Prostate gland (tissue), 2 donors: Measurements from ENCODE around the gene SEC24D. TPM values are rescaled to one million over a fixed set of nuclear protein-coding genes. Genes with fewer than 3 reads are reported as not detected.

Experiments
- DNase-seq: peaks from one replicate; pipeline ENCODE4 v3.0.0-alpha.2; 2019; ENCODE audit warnings: low spot score
- H3K27ac ChIP-seq, 2 donors: fragments of 200-600 bp; sonication (generic); 2 replicates each; pipeline ENCODE4 v1.5.1; 2017 to 2019
- H3K27me3 ChIP-seq: fragments of 200-600 bp; sonication (generic); replicated peaks from 2 replicates; pipeline ENCODE4 v1.5.1; 2019; ENCODE audit not compliant: insufficient read depth
- H3K36me3 ChIP-seq, 2 donors: fragments of 200-600 bp; sonication (generic); 1 replicate in 1 of 2; 2 replicates in 1 of 2; pipeline versions ENCODE4 v1.5.1 to v1.8.1; 2017 to 2019
- H3K4me1 ChIP-seq: fragments of 200-600 bp; sonication (generic); replicated peaks from 2 replicates; pipeline ENCODE4 v1.5.1; 2019
- H3K4me3 ChIP-seq, 2 donors: fragments of 200-600 bp; sonication (generic); 2 replicates each; pipeline ENCODE4 v1.5.1; 2017 to 2019
- H3K9me3 ChIP-seq: fragments of 200-600 bp; sonication (generic); 2 replicates; pipeline ENCODE4 v1.5.1; 2017
- POLR2A ChIP-seq: fragments of 450-650 bp; IDR thresholded peaks from one replicate; pipeline ENCODE4 v1.6.1; 2016; ENCODE audit warnings: antibody characterized with exemption, mild to moderate bottlenecking
- POLR2AphosphoS5 ChIP-seq: sonication (generic); formaldehyde crosslinking; IDR thresholded peaks from one replicate; pipeline ENCODE4 v1.6.1; 2017; ENCODE audit warnings: antibody characterized with exemption
- WGBS: methylation state at CpG from one replicate; pipeline ENCODE4 v1.1.5; 2018; 5-methylcytosine and 5-hydroxymethylcytosine counted together
- intact Hi-C: fragments of 100-400 bp; cut with DNase I; formaldehyde crosslinking; loops from one replicate; pipeline ENCODE4 v1.14.2; 2022
- total RNA-seq, 2 donors: library from RNA; depleted of rRNA; stranded (reverse); fragments of >200 nt; gene quantifications; one replicate each; pipeline ENCODE4 v1.1.0, GENCODE V29; 2016
- TF ChIP-seq, protein P1 (sequence below), 4 experiments: fragments of 200-600 bp in 2 of 4; fragments of 450-650 bp in 2 of 4; sonication (generic) in 2 of 4; IDR thresholded peaks; 1 replicate in 3 of 4; 2 replicates in 1 of 4; pipeline ENCODE4 v1.5.1; 2016 to 2019; ENCODE audit warnings: antibody characterized with exemption in 4 of 4, mild to moderate bottlenecking in 2 of 4, moderate library complexity in 2 of 4

Gene SEC24D
- total RNA-seq, 2 donors from 2014 or later, result 31.5 to 34.9 TPM

DNA sequence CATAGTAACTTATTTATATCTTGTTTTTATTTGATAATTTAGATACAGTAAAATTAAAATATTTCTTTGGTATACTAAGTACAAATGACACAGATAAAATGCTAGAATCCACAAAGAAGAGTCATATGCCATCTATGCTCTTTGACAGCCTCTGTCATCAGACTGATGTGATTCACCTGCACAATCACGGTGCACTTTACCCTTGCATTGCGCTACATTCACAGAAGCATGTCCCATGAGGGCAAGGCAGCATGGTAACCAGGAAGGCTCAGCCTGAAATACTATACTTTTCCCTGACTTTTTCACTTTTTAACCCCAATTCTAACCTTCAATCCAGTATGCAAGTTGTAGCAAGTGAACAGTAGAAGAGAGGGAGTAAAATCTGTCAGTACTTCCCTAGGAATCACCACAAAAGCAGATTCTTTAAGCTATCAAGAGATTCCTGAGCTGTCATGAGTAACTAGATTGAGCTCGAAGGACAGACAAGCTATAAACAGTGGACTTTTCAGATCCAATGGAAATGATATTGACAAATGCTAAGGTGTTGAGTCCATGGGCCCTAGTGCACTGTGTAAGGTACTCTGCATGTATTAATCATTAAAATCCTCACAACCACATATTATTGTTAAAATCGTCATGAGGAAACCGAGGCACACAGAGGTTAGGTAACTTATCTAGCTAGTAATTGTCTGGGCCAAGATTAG, 14.2 kb downstream of the SEC24D start:
- intact Hi-C loops, result no loop called here
- no peak for DNase-seq
- H3K27ac ChIP-seq, result no peak overlapping the region
- no peak overlapping the region for H3K4me3 ChIP-seq
- H3K27me3 ChIP-seq, result no peaks in the 10 kb centered on the region
- H3K36me3 ChIP-seq, result no peaks in the 10 kb centered on the region
- 86% methylated on average over 5 of the region's 5 CpGs for WGBS
- H3K4me1 ChIP-seq, result no peaks in the 10 kb centered on the region
- no peaks in the 10 kb centered on the region for H3K9me3 ChIP-seq
- TF ChIP-seq POLR2AphosphoS5 (no peak), POLR2A (no peak)
- TF ChIP-seq, protein P1, sequence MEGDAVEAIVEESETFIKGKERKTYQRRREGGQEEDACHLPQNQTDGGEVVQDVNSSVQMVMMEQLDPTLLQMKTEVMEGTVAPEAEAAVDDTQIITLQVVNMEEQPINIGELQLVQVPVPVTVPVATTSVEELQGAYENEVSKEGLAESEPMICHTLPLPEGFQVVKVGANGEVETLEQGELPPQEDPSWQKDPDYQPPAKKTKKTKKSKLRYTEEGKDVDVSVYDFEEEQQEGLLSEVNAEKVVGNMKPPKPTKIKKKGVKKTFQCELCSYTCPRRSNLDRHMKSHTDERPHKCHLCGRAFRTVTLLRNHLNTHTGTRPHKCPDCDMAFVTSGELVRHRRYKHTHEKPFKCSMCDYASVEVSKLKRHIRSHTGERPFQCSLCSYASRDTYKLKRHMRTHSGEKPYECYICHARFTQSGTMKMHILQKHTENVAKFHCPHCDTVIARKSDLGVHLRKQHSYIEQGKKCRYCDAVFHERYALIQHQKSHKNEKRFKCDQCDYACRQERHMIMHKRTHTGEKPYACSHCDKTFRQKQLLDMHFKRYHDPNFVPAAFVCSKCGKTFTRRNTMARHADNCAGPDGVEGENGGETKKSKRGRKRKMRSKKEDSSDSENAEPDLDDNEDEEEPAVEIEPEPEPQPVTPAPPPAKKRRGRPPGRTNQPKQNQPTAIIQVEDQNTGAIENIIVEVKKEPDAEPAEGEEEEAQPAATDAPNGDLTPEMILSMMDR (IDR thresholded peaks at IDR 0.05), result no peak

DNA sequence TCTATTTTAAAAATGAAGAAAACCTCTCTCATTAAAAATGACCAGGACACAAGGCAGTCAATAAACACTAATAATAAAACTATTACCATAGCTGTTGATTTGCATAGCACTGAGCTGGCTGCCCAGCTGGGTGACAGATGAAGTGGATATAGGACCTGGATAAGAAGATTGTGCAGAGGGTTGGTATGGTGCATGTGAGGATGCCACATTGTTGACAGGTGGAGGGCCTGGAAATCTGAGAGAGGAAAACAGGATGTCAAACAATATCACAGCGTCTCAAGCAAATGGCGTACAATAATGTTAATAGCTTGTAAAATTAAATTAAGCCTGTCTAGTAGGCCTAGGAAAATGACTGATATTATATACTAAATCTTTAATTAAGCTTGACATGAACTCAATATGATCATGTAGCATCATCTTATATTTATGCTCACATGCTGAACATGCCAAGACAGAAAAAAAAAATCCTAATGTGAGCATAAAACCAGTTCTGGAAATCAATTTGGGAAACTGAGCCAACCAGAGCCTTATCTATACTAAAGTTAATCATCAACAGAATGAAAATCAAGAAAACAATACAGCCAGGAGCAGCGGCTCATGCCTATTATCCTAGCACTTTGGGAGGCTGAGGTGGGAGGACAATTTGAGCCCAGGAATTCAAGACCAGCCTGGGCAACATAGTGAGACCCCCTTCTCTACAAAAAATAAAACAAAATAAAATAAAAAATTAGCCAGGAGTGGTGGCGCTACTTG, 18.6 kb downstream of the SEC24D start:
- TF ChIP-seq POLR2AphosphoS5 (no peak), POLR2A (no peak)
- TF ChIP-seq, protein P1 (IDR thresholded peaks at IDR 0.05), result no peak
- intact Hi-C loops, result no loop called here
- 94% methylated on average over 4 of the region's 4 CpGs for WGBS
- H3K27ac ChIP-seq, result no peak overlapping the region
- DNase-seq, result no peak
- H3K36me3 ChIP-seq, result peaks cover 3 to 11% of the 10 kb centered on the region in 2 donors
- no peaks in the 10 kb centered on the region for H3K9me3 ChIP-seq
- no peaks in the 10 kb centered on the region for H3K4me1 ChIP-seq
- no peak overlapping the region for H3K4me3 ChIP-seq
- H3K27me3 ChIP-seq, result no peaks in the 10 kb centered on the region

DNA sequence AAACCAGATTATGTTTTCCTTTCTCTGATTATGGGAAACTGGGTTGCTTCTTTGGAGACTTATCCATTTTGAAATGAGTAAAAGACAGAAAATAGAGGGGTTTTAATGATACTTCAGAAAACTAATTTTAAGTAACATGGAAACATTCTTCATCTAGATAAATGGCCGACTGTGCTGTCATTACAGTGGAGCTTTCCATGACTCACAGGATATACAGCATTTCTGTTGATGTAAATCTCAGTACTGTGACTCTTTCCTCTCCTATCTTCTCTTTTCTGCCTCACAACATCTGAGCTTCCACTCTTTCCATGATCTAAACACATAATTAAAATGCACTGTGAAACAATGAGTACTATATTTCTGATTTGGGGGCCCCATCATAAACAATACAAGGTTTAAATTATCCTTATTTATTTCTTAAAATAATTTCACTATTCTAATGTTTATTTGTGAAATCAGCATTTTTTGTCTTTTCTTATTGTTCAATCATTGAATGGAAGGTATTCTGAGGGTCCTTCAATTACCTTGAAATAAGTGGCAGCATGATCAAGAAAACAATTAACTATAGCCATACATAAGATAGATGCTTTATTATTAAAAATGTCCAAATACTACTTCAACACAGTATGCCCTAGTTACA, 19.3 kb downstream of the SEC24D start:
- intact Hi-C loops, result no loop called here
- DNase-seq, result no peak
- TF ChIP-seq, protein P1 (IDR thresholded peaks at IDR 0.05), result no peak
- TF ChIP-seq POLR2AphosphoS5 (no peak), POLR2A (no peak)
- Histone ChIP-seq H3K4me3 (no peak overlapping the region), H3K36me3 (peaks cover 4 to 11% of the 10 kb centered on the region in 2 donors), H3K27me3 (no peaks in the 10 kb centered on the region), H3K4me1 (no peaks in the 10 kb centered on the region), H3K27ac (no peak overlapping the region), H3K9me3 (no peaks in the 10 kb centered on the region)
- WGBS, result 34% methylated on average over 1 of the region's 1 CpG

DNA sequence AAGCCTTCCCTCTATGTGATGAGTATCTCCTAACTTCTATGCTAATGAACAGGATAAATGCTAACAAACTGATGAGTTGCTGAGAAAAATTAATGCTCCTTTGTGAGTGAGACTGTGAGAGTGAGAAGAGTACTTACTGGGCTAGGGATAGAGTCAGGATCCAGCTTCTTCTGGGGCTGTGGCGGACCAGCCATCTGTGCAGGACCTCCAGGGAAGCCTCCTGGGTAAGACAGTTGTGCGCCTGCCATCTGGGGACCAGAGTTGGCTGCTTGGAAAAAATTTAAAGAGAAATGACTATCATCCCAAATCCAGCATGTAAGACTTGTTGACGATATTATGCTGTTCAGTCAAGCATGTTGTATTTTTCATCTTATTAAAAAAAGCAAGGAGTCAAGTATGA, 21.0 kb downstream of the SEC24D start:
- no peaks in the 10 kb centered on the region for H3K4me1 ChIP-seq
- TF ChIP-seq POLR2AphosphoS5, result no peak
- no peak for TF ChIP-seq POLR2A
- TF ChIP-seq, protein P1 (IDR thresholded peaks at IDR 0.05), result no peak
- H3K36me3 ChIP-seq, result peaks cover 4 to 11% of the 10 kb centered on the region in 2 donors
- no peak for DNase-seq
- no peak overlapping the region for H3K4me3 ChIP-seq
- H3K27ac ChIP-seq, result no peak overlapping the region
- 96% methylated on average over 3 of the region's 3 CpGs for WGBS
- intact Hi-C loops, result no loop called here
- H3K9me3 ChIP-seq, result no peaks in the 10 kb centered on the region
- H3K27me3 ChIP-seq, result no peaks in the 10 kb centered on the region
